Right atrium auricular region (tissue), 2 donors: ENCODE results near the gene LTBP2. TPM values are rescaled to one million over a fixed set of nuclear protein-coding genes. Genes with fewer than 3 reads are reported as not detected.

Source experiments
- DNase-seq: peaks from one replicate; pipeline ENCODE4 v3.0.0-alpha.2; 2019; ENCODE audit warnings: low spot score
- H3K27ac ChIP-seq, 2 donors: fragments of 200-600 bp; sonication (generic); 1 replicate in 1 of 2; 2 replicates in 1 of 2; pipeline ENCODE4 v1.5.1; 2016 to 2019
- H3K27me3 ChIP-seq, 2 donors: fragments of 200-600 bp; sonication (generic); one replicate each; pipeline versions ENCODE4 v1.5.1 to v1.6.0; 2017 to 2019
- H3K36me3 ChIP-seq: fragments of 200-600 bp; sonication (generic); one replicate; pipeline ENCODE4 v1.5.1; 2016
- H3K4me1 ChIP-seq, 2 donors: fragments of 200-600 bp; sonication (generic); one replicate each; pipeline versions ENCODE4 v1.5.1 to v1.6.0; 2017 to 2019
- H3K4me3 ChIP-seq, 2 donors: fragments of 200-600 bp; sonication (generic); 1 replicate in 1 of 2; 2 replicates in 1 of 2; pipeline ENCODE4 v1.5.1; 2017 to 2019; ENCODE audit warnings: mild to moderate bottlenecking in 1 of 2, moderate library complexity in 1 of 2
- H3K9me3 ChIP-seq, 2 donors: fragments of 200-600 bp; sonication (generic); one replicate each; pipeline ENCODE4 v1.5.1; 2019
- total RNA-seq, 2 donors: library from RNA; depleted of rRNA; stranded (reverse); fragments of >200 nt; gene quantifications; one replicate each; pipeline ENCODE4 v1.1.0, GENCODE V29; 2016
- TF ChIP-seq, protein P1 (sequence below), 2 donors: fragments of 200-600 bp; sonication (generic); IDR thresholded peaks; one replicate each; pipeline ENCODE4 v1.5.1; 2019; ENCODE audit warnings: antibody characterized with exemption in 2 of 2

LTBP2 gene
- total RNA-seq, 2 donors from 2014 or later, result 32.1 to 102 TPM

DNA sequence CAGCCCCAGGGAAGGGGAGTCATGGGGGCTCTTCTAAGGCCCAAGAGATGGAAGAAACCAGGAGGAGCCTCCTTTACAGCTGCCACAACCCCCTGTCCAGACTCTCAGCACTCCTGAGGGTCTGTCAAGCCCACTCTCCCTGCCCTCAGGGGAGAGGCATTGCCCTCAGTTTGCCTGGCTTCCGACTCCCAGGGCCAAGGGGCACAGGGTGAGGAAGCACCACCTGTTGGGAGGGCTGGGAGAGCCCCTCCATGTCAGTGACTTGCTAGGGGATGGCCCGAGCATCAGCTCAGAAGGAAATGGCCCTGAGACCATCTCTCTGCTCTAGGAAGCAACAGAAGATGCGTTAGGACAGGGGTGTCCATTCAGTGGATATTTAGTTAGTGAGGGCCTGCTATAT, 36.1 kb downstream of the LTBP2 start:
- TF ChIP-seq, protein P1, sequence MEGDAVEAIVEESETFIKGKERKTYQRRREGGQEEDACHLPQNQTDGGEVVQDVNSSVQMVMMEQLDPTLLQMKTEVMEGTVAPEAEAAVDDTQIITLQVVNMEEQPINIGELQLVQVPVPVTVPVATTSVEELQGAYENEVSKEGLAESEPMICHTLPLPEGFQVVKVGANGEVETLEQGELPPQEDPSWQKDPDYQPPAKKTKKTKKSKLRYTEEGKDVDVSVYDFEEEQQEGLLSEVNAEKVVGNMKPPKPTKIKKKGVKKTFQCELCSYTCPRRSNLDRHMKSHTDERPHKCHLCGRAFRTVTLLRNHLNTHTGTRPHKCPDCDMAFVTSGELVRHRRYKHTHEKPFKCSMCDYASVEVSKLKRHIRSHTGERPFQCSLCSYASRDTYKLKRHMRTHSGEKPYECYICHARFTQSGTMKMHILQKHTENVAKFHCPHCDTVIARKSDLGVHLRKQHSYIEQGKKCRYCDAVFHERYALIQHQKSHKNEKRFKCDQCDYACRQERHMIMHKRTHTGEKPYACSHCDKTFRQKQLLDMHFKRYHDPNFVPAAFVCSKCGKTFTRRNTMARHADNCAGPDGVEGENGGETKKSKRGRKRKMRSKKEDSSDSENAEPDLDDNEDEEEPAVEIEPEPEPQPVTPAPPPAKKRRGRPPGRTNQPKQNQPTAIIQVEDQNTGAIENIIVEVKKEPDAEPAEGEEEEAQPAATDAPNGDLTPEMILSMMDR (IDR thresholded peaks at IDR 0.05), result no peak
- DNase-seq, result no peak
- no peaks in the 10 kb centered on the region for H3K36me3 ChIP-seq
- H3K4me3 ChIP-seq, result no peak overlapping the region
- H3K27ac ChIP-seq, result peak overlapping the region in 1 of 2 donors; percentile 38
- no peaks in the 10 kb centered on the region for H3K9me3 ChIP-seq
- H3K27me3 ChIP-seq, result no peaks in the 10 kb centered on the region
- peaks cover 0 to 52% of the 10 kb centered on the region in 2 donors for H3K4me1 ChIP-seq

GRCh38 chr14:74575507-74575906, 36.5 kb downstream of the LTBP2 start:
- Histone ChIP-seq H3K4me3 (no peak overlapping the region), H3K4me1 (peaks cover 0 to 56% of the 10 kb centered on the region in 2 donors), H3K36me3 (no peaks in the 10 kb centered on the region), H3K27ac (peak overlapping the region in 1 of 2 donors; percentile 38), H3K9me3 (no peaks in the 10 kb centered on the region), H3K27me3 (no peaks in the 10 kb centered on the region)
- DNase-seq, result no peak
- TF ChIP-seq, protein P1 (IDR thresholded peaks at IDR 0.05), result no peak

GRCh38 chr14:74574706-74575105, 37.3 kb downstream of the LTBP2 start:
- Histone ChIP-seq H3K9me3 (no peaks in the 10 kb centered on the region), H3K27me3 (no peaks in the 10 kb centered on the region), H3K36me3 (no peaks in the 10 kb centered on the region), H3K4me1 (peaks cover 0 to 64% of the 10 kb centered on the region in 2 donors), H3K27ac (no peak overlapping the region), H3K4me3 (no peak overlapping the region)
- DNase-seq, result no peak
- TF ChIP-seq, protein P1 (IDR thresholded peaks at IDR 0.05), result no peak

DNA sequence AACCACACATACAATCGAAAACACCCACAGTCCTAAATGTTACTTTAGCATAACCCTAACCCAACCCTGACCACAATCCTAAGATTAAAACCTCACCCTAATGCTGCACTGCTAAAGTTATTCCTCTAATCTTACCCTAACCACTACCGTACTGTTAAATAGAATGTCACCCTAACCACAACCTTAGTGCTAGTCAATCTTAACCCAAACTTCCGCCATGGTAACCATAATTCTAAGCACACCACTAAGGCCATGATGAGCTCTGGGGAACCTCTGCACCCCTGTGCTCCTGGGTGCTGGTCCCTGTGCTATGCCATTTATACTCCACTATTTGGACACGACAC, 38.0 kb downstream of the LTBP2 start:
- no peaks in the 10 kb centered on the region for H3K36me3 ChIP-seq
- no peak overlapping the region for H3K4me3 ChIP-seq
- H3K27me3 ChIP-seq, result no peaks in the 10 kb centered on the region
- H3K9me3 ChIP-seq, result no peaks in the 10 kb centered on the region
- H3K27ac ChIP-seq, result no peak overlapping the region
- H3K4me1 ChIP-seq, result peaks cover 0 to 64% of the 10 kb centered on the region in 2 donors
- DNase-seq, result no peak
- TF ChIP-seq, protein P1 (IDR thresholded peaks at IDR 0.05), result no peak

DNA sequence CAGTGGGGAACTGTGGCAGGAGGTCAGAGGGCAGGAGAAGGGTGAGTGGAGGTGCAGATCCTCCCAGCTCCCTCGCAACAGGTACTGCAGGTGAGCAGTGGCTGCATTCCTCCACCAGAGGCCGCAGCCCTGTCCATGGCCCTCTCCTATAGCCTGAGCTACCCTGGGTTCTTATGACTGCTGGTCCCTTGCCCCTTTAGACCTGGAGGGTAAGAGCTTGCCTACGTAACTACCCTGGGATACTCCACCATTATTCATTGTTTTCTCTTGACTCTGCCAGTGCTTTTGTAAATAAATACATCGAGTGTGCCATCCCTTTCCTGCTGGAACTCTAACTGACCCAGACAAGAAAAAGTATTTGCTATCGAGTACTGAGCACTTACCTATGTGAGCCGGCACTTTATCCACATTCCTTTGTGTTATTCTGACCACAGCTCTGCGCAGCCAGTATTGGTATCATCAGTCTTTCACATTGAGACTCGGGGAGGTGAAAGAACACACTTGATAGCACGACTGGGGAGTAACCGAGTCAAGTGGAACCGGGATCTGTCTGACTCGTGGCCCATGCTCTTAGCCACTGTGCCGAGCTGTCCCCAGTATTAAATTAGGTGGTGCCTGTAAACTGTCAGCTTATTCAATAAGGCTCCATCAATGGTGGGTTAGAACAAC, 38.5 kb downstream of the LTBP2 start:
- TF ChIP-seq, protein P1 (IDR thresholded peaks at IDR 0.05), result no peak
- Histone ChIP-seq H3K4me1 (peaks cover 0 to 66% of the 10 kb centered on the region in 2 donors), H3K36me3 (no peaks in the 10 kb centered on the region), H3K4me3 (no peak overlapping the region), H3K27ac (peak overlapping the region; percentile 51 to 64), H3K27me3 (no peaks in the 10 kb centered on the region), H3K9me3 (no peaks in the 10 kb centered on the region)
- no peak for DNase-seq
